ENCODE measurements around the gene PTCH2. TPM values are rescaled to one million over a fixed set of nuclear protein-coding genes. Genes with fewer than 3 reads are reported as not detected.

PTCH2 gene
- total RNA-seq, 2 donors from 2014 or later, result 0.22 to 0.24 TPM

- H3K9me3 ChIP-seq, result no peaks in the 10 kb centered on the region
- no peaks in the 10 kb centered on the region for H3K36me3 ChIP-seq
- DNase-seq (ENCODE audit: low spot score), result no peak
- H3K27me3 ChIP-seq, result no peaks in the 10 kb centered on the region
- H3K4me1 ChIP-seq, result no peaks in the 10 kb centered on the region
- no peak for TF ChIP-seq CTCF (IDR thresholded peaks at IDR 0.05)
- no peak overlapping the region for H3K4me3 ChIP-seq
- H3K27ac ChIP-seq, result no peak overlapping the region
Observed at GRCh38 chr1:44792736-44793502, 50.1 kb downstream of the PTCH2 start.

GRCh38 chr1:44790968-44791801 is 51.9 kb downstream of the PTCH2 start:
- Histone ChIP-seq H3K9me3 (no peaks in the 10 kb centered on the region), H3K4me1 (peaks cover 0 to 6% of the 10 kb centered on the region in 2 donors), H3K36me3 (no peaks in the 10 kb centered on the region), H3K4me3 (no peak overlapping the region), H3K27me3 (no peaks in the 10 kb centered on the region), H3K27ac (no peak overlapping the region)
- no peak for TF ChIP-seq CTCF (IDR thresholded peaks at IDR 0.05)
- no peak for DNase-seq (ENCODE audit: low spot score)

GRCh38 chr1:44788120-44788860 is 54.8 kb downstream of the PTCH2 start, which contains the start of gene BEST4:
TSS of gene BEST4 (minus strand) at chr1:44788170. CDS start at chr1:44787705, 465 bp downstream.
- H3K9me3 ChIP-seq, result no peaks in the 10 kb centered on the region
- DNase-seq (ENCODE audit: low spot score), result no peak
- H3K4me3 ChIP-seq, result no peak within 1 kb of the TSS
- H3K27ac ChIP-seq, result no peak within 1 kb of the TSS
- H3K27me3 ChIP-seq, result no peaks in the 10 kb centered on the region
- TF ChIP-seq CTCF (IDR thresholded peaks at IDR 0.05), result no peak
- H3K36me3 ChIP-seq, result no peaks in the 10 kb centered on the region
- peaks cover 0 to 32% of the 10 kb centered on the region in 2 donors for H3K4me1 ChIP-seq

GRCh38 chr1:44787506-44787905 is 55.5 kb downstream of the PTCH2 start:
- no peak for TF ChIP-seq CTCF (IDR thresholded peaks at IDR 0.05)
- H3K36me3 ChIP-seq, result no peaks in the 10 kb centered on the region
- DNase-seq (ENCODE audit: low spot score), result no peak
- H3K27me3 ChIP-seq, result no peaks in the 10 kb centered on the region
- H3K4me1 ChIP-seq, result peaks cover 0 to 32% of the 10 kb centered on the region in 2 donors
- H3K4me3 ChIP-seq, result no peak overlapping the region
- no peaks in the 10 kb centered on the region for H3K9me3 ChIP-seq
- no peak overlapping the region for H3K27ac ChIP-seq

GRCh38 chr1:44786841-44787426 is 56.1 kb downstream of the PTCH2 start:
- no peak for TF ChIP-seq CTCF (IDR thresholded peaks at IDR 0.05)
- DNase-seq (ENCODE audit: low spot score), result no peak
- no peaks in the 10 kb centered on the region for H3K9me3 ChIP-seq

More at GRCh38 chr1:44786841-44787426, 56.1 kb downstream of the PTCH2 start:
- Histone ChIP-seq H3K36me3 (no peaks in the 10 kb centered on the region), H3K4me1 (peaks cover 0 to 32% of the 10 kb centered on the region in 2 donors), H3K4me3 (peak overlapping the region in 1 of 2 donors; percentile 59), H3K27ac (peak overlapping the region; percentile 40 to 69), H3K27me3 (no peaks in the 10 kb centered on the region)
